Skeletal muscle cell (primary cell): ENCODE data around the gene LAMA2.

Experiments used
- DNase-seq: peaks from one replicate; pipeline ENCODE4 v3.0.0-alpha.2; 2010; ENCODE audit warnings: low read depth
- H3K4me3 ChIP-seq: 2 replicates; pipeline ENCODE4 v1.5.1; 2011; ENCODE audit warnings: low read depth, mild to moderate bottlenecking, control low read depth, low read length, moderate library complexity

The LAMA2 gene, protein sequence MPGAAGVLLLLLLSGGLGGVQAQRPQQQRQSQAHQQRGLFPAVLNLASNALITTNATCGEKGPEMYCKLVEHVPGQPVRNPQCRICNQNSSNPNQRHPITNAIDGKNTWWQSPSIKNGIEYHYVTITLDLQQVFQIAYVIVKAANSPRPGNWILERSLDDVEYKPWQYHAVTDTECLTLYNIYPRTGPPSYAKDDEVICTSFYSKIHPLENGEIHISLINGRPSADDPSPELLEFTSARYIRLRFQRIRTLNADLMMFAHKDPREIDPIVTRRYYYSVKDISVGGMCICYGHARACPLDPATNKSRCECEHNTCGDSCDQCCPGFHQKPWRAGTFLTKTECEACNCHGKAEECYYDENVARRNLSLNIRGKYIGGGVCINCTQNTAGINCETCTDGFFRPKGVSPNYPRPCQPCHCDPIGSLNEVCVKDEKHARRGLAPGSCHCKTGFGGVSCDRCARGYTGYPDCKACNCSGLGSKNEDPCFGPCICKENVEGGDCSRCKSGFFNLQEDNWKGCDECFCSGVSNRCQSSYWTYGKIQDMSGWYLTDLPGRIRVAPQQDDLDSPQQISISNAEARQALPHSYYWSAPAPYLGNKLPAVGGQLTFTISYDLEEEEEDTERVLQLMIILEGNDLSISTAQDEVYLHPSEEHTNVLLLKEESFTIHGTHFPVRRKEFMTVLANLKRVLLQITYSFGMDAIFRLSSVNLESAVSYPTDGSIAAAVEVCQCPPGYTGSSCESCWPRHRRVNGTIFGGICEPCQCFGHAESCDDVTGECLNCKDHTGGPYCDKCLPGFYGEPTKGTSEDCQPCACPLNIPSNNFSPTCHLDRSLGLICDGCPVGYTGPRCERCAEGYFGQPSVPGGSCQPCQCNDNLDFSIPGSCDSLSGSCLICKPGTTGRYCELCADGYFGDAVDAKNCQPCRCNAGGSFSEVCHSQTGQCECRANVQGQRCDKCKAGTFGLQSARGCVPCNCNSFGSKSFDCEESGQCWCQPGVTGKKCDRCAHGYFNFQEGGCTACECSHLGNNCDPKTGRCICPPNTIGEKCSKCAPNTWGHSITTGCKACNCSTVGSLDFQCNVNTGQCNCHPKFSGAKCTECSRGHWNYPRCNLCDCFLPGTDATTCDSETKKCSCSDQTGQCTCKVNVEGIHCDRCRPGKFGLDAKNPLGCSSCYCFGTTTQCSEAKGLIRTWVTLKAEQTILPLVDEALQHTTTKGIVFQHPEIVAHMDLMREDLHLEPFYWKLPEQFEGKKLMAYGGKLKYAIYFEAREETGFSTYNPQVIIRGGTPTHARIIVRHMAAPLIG (N-terminal part only)

DNA sequence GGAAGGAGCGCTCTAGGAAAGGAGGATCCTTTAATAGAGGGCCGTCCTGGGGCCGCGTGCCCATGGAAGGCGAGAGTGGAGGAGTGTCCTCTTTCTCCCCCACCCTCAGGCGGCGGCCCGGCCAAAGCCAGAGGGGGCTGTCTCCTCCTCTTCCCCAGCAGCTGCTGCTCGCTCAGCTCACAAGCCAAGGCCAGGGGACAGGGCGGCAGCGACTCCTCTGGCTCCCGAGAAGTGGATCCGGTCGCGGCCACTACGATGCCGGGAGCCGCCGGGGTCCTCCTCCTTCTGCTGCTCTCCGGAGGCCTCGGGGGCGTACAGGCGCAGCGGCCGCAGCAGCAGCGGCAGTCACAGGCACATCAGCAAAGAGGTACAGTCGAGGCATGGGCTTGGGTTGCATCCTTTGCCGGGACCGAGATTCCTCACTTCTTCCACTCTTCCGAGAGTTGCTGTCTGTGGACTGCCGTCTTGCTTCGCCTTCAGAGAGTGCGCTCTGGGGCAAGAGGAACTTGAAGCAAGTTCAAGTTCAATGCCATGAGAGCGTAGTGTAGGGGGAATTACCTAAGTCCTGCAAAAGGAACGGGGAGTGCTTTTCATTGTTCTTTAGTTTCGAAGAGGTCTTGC is at the start of gene LAMA2:
TSS of gene LAMA2 (plus strand) at position 148 of the 621 bp plus-strand sequence. CDS start at position 256, 108 bp downstream.
- DNase-seq, result peak; percentile 33
- H3K4me3 ChIP-seq, result peak within 1 kb of the TSS; percentile 57

DNA sequence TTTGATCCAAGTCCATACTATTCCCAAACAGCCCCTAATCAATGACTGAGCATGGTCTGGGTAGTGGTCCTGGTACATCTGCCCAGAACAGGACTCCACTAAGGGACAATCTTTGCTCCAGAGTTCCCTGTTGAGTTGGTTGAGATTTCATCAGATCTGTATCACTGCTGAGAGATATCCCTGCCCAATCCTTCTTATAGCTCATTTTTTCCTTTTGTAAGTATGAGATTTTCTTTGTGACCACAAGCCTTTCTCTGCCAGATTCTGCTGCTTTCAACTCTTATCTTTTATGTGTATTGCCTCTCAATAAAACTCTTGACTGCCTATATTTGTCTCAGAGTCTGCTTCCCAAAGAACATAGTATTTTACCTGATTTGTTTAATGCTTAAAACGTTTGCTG is 46.2 kb upstream of the LAMA2 start:
- no peak for DNase-seq
- no peak overlapping the region for H3K4me3 ChIP-seq

DNA sequence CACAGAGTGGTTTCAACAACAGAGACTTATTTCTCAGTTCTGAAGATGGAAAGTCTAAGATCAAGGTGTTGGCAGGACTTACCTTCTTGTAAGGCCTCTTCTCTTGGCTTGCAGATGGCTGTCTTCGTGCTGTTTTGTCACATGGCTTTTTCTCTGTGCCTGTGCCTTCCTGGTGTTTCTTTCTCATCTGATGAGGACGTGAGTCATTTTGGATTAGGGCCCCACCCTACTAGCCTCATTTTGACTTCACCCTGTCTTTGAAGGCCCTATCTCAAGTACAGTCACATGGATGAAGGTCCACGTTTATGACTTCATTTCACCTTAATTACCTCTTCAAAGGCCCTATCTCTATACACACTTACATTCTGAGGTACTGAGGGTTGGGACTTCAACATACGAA is 41.4 kb upstream of the LAMA2 start:
- no peak overlapping the region for H3K4me3 ChIP-seq
- no peak for DNase-seq

DNA sequence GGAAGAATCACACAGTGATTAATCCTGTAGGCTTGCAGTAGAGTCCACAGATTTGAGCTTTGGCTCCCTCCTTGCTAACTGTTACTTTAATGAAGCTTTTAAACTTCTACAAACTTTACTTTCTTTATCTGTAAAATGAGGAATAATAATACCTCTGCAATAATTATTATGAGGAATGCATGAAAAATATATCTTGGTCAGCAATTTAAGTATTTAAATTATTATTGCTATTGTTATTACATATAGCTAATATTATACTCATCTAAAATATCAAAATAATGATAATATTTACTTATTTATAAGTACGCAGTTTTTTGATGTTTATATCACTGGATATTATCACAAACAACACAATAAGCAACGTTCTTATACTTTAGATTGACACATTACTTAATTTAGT is 38.3 kb upstream of the LAMA2 start:
- DNase-seq, result no peak
- no peak overlapping the region for H3K4me3 ChIP-seq

DNA sequence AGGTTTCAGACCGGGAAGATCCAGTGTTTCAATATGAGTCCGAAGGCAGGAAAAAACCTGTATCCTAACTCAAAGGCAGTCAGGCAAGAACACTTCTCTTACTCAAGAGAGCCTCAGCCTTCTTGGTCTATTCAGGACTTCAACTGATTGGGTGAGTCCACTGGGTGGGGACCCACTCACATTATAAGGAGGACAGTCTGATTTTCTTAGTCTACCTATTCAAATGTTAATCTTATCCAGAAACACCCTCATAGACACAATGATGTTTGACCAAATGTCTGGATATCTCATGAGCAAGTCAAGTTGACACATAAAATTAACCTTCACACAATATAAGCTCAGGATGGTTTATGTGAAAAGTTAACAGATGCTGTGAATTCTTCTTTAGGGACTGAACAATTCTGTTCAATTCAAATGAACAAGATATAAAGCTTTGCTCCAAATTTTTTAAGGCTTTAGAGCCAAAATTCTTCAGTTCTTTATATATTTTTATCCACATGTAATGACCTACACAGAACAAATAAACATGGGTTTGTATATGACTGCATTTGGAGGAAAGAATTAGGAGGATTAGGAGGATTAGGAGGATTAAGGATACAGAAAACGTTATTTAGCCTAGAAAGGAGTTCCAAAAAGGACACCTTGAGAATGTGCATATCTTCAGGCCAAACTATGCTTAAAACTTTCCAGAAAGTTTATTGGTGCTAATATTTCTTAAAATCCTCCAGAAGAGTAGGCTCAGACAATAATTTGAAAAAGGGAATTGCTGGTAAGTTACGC is 35.3 kb upstream of the LAMA2 start:
- no peak overlapping the region for H3K4me3 ChIP-seq
- no peak for DNase-seq

DNA sequence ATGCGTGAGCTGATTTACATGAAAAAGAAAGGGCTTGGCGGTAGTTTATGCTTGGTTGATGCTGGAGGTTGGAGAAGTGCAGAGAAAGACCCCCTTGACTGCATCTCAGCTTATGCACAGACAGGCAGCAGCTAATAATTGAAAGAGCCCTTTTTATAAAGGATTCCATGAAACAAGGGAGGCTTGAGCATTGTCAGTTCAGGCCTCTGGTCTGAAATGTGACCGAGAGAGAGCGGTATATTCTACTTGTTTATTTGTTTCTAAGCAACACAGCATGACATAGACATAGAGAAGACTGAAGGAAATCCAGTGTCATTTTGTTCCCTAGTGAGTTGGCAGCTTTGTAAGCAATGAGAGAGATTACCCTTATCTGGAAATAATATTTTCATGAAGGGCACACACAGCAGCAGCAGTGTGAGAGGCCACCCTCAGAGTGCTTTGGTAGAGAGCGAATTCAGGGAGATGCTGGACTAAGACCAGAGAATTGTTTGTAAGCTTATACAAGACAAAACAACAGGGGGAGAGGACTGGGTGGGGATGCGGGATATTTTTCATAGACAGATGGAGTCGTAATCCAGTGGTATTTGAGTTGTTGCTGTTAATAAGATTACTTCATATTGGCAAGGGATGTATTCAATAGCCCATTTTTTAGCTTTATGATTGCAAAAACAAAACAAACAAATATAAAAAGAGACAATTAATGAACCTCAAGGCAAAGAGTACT is 34.6 kb upstream of the LAMA2 start:
- H3K4me3 ChIP-seq, result no peak overlapping the region
- DNase-seq, result no peak

DNA sequence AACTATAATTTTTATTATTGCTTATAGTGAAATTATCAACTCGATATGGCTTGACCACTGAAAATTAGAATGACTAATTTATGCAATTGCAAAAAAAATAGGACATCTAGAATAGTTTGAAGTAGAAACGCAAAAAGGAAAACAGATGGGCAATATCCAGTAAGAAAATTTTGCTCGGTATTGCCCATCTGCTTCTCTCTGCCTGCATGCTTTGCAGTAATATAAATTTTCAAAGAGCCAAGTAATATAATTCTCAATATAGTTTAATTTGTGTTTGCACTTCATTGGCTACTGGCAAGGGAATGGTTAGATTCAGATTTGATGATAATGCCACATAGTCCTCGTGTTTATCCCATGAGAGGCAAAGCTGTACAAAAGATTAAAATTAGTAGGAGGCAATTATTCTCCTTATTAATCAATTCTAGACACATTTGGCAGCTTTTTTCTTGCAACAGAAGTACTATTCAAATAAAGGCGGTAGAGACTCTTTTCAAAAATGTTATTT is 27.3 kb upstream of the LAMA2 start:
- H3K4me3 ChIP-seq, result no peak overlapping the region
- DNase-seq, result no peak

DNA sequence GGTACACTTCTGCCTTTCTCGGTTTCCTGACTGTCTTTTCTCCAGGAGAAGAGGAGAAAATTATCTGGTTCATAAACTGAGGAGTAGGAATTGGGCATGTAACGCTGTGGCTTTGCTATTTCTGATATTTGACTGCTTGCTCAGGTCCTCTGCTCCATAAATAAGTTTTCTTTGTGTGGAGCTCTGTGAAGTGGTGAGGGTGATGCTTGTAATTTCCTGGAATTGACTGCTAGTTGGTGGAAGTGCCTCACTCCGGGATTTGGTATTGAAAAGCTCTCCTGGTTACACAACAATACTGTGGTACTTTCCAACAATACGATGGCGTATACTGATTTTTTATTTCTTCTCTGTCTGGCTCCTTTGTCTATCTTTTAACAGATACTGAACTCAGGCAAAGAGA is 25.1 kb upstream of the LAMA2 start:
- H3K4me3 ChIP-seq, result no peak overlapping the region
- no peak for DNase-seq

DNA sequence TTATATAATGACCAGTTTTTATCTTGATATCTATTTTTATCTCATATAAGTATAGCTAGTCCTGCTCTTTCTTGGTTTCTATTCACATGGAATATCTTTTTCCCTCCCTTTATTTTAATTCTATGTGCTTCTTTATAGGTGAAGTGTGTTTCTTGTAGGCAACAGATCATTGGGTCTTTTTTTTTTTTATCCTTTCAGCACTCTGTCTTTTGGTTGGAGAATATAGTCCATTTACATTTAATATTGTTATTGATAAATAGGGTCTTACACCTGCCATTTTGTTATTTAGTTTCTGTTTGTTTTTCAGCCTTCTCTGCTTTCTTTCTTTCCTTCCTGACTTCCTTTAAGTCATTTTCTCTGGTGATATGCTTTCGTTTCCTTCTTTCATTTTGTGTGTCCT is 22.2 kb upstream of the LAMA2 start:
- no peak for DNase-seq
- no peak overlapping the region for H3K4me3 ChIP-seq

DNA sequence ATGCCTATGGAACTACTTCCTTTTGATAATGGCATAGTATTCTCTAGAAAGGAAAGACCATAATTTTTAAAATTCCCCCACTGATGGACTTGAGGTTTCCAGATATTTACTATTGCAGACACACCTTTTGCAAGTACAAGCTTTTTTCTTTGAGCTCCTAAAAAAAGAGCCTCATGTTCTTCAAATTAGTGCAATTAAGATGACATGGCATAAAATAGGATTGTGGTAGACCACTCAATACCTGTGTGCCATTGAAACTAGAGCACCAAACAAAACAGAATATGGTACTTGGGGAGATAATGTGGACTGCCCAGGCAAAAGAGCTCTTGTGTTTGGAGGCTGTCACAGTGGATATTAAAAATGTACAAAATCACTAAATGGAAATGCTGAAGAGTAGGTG is 19.0 kb upstream of the LAMA2 start:
- no peak overlapping the region for H3K4me3 ChIP-seq
- no peak for DNase-seq

DNA sequence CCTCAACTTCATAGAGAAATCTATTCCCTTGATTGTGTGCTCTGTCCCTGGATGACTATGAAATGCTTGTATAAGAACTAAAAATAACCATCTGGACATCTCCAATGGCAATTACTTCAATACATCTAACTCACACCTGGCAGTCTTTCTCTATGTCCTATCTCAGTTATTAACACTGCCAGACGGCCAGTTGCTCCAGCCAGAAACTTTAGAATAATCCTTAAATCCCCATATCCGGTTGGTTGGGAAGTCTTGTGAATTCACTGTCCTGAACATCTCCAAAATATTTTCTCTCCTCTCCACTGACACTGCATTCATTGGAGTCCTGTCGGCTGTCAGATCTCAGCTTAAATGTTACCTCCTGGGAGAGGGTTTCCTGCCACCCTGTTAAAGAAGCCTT is 12.2 kb upstream of the LAMA2 start:
- no peak for DNase-seq
- no peak overlapping the region for H3K4me3 ChIP-seq

DNA sequence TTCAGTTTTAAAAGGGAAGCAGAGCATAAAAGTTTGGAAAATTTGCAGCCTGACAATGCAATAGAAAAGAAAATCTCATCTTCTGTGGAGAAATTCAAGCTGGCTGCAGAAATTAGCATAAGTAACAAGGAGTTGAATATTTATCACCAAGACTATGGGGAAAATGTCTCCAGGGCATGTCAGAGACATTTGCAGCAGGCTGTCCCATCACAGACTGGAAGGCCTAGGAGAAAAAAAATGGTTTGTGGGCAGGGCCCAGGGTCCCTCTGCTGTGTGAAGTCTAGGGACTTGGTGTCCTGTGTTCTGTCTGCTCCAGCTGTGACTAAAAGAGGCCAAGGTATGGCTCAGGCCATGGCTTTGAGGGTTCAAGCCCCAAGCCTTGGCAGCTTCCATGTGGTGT is 8.1 kb upstream of the LAMA2 start:
- no peak for DNase-seq
- H3K4me3 ChIP-seq, result no peak overlapping the region

DNA sequence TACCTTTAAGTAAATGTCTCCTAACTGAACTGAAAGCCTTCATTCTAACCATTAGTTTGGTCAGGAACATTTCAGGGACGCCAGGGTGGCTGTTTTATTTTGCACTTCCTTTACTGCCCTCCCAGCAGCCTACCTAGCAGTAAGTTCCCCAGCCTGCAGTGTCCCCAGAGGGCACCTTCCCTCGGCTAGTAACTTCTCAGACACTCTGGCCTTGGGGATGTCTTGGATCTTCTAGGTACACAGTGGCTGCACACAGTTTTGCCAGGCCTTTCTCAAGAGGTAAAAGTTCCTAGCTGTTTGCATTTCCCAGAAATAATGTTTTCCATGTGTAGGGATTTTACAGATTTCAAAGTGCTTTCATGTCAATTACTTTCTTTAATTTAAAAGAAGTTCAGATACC is 378 bp upstream of the LAMA2 start:
- no peak for DNase-seq
- H3K4me3 ChIP-seq, result peak overlapping the region; percentile 57

DNA sequence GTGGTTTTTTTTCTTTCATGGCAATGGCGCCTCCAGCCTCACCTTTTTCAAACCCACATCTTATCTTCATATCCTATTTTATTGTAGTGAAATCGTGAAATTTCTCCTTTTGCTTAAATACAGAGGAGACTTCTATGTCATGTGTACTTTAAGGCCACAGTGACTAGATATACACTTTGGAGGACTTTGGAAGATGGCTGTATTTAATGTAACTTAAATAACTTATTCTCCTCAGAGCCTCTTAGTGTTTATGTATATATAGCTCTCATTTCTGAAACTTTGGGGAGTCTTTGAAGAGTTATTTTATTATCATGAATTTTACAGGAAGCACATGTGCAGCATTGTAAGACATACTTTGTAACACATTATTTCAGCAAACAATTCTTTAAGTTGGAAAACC is 968 bp downstream of the LAMA2 start:
- DNase-seq, result no peak

DNA sequence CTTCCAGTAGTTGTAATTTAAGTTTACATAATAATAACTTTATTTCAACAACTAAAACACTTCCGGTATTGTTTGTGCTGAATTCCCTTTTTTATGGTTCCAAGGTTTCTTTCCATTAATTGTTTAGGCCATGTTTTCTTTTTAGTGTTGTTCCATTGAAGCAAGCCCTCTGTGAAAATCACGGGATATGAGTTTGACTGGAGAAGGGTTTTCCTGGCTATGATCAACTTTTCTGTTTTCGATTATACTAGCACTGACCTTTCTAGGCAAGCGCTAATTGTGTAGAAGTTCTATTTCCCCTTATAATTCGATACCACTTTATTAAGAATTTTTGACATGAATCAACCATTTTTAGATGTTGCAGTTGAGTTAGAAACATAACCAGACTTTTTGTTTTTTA is 2.4 kb downstream of the LAMA2 start:
- H3K4me3 ChIP-seq, result no peak overlapping the region
- no peak for DNase-seq

More for the DNA sequence above, 968 bp downstream of the LAMA2 start:
- peak overlapping the region; percentile 57 for H3K4me3 ChIP-seq

DNA sequence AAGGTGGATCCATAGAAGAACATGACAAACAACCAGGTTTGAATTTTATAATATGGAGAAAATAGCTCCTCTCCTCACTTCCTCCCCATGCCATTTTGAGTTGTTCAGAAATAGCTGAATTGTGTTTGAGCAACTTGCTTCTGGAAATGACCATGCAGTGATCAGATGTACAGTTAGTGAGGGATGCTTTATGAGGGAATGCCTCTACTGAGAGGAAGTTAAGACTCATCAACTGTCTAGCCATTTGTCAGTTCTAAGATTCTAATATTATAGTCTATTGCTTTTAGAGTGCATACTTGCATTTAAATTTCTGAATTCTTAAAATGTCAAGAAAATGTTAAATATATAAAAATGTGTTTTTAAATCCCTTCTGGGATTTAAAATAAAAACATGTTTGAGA is 3.8 kb downstream of the LAMA2 start:
- no peak overlapping the region for H3K4me3 ChIP-seq
- DNase-seq, result no peak

DNA sequence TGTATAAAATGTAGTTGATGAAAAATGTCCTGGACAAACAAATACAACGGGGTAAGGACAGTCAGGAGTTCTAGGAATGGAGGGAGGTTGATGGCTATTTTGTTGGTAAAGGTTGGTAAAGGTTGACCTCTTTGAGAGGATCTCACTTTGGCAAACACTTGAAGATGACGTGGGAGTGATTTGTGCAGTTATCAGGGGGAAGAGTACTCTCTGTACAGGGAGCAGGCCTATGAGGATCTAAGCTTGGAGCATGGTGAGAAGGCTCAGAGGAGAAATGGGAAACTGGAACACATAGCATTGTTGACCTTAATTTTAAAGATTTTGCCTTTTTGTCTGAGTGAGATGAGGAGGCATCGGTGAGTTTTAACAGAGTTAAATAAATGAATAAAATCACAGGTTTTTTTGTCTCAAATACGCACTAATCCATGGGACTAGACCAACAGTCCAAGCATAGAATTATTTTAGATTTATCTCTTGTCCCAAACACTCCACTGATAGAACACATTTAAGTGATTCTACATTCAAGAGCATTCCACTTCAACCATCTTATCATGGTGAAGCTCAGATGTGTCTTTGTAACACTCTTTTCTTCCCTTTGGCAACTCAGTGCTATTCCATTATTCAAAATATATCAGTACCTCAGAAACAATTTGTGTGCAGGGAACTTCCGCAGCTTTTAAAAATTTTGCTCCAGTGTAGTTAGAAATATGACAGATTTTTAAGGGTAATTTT is 5.7 kb downstream of the LAMA2 start:
- H3K4me3 ChIP-seq, result no peak overlapping the region
- no peak for DNase-seq
